GM11168 (cell line): ENCODE results near the gene TTLL11.
"Not testable (repeated sequence)": the region's sequence is repeated elsewhere in the genome, so short reads cannot be mapped to it uniquely, and the experiment has no call there.

Source experiments
- in situ Hi-C: fragments of 300-500 bp; cut with MboI; formaldehyde crosslinking; loops from one replicate; pipeline ENCODE4 v1.12.0; 2022; ENCODE audit warnings: low sequenced_read_pairs; ENCODE audit not compliant: unreplicated experiment

Gene TTLL11

DNA sequence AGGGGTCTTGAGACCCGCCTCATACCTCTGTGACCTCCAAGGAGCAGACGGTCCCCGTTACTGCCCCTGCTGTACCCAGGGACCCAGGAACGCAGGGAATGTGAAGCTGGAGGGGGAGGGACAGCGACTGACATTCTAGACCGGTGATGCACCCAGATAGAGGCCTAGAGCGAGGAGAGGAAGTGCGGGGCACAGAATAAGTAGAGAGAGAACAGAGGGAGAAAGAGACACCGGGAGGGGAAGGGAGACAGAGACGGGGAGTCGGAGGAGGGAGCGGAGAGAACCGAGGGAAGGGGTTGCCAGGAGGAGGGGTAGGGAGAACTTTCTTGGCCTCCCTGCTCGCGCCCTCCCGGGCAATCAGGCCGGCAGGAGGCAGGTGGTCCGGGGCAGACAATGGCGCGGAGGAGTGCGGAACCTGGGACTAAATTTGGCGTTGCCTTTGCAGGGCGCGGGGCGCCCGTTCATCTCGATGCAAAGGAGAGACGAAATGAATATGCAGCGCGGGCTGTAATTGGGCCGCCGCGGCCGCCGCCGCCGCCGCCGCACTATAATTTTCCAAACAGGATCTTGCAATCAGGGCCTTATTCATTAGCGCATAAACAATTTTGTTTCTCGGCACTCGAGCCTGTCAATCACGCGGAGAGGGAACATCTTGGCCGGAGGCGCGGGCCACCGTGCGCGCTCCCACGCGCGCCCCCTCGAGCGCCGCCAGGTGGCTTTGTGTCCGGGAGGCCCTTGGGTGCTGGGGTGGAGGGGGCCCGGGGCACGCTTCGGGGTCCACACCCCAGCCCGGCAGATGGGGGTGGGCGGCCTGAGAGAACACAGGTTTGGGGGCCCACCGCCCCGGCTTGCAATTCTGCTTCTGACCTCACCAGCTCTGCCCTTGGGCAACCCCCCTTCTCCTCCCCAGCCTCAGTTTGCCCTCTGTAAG lies 33.5 kb upstream of the TTLL11 start:
- in situ Hi-C loops, result loop anchor here (25.0 kb wide), 1 partner anchor 686 kb away; the partner anchor contains the start of gene OR1K1

DNA sequence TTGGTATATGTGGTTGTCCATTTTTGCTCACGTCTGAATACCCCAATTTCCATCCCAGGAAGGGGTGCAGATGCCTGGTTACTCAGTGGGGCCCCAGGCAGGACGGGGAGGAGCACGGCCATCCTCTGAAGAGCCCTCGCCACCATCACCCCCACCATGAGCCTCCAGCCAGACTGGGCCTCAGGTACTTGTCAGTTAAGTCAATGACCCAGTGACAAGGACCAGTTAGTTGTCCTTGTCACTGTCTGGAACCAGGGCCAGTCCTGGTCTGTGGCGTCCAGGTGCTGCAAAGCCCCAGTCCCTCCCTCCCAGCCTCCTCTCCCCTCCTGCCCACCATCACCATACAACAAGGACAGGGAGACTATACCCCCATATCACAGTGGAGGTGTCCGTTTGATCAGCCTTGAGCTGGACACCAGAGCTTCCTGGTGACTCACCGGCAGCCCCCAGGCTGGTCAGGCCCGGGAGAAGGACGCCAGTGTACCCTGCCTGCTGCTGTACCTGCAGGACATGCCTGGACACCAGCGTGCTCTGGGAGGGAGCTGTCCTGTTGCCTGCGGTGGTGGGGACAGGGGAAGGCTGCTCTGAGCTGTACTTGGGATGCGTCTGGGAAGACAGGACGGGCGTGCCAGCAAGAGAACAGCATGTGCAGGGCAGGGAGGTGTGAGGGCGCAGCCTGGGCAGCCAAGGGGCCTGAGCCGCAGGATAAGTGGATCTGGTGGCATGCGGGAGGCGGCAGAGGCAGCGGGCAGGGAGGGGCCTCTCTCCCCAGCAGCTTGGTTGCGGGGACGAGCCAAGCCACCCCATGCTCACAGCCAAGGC lies 32.6 kb upstream of the TTLL11 start:
- in situ Hi-C loops, result loop anchor here (25.0 kb wide), 1 partner anchor 687 kb away; the partner anchor contains the start of gene OR1K1

DNA sequence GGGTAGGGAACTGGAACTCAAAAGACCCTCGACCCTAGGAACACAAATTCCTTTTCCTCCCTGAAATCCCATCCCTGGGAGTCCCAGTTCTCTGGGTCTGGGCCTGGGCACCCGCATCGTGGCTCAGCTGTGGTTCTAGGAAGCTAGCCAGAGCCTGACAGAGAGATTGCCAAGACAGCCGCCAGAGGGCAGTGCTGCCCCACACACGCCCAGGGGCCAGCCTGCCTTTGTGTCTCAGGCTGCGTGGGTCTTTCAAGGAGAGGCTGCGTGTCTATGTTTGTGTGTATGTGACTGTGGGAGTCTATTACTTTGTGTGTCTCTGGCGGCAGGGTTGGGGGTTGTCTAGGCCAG lies 32.0 kb upstream of the TTLL11 start:
- in situ Hi-C loops, result loop anchor here (25.0 kb wide), 1 partner anchor 687 kb away; the partner anchor contains the start of gene OR1K1

DNA sequence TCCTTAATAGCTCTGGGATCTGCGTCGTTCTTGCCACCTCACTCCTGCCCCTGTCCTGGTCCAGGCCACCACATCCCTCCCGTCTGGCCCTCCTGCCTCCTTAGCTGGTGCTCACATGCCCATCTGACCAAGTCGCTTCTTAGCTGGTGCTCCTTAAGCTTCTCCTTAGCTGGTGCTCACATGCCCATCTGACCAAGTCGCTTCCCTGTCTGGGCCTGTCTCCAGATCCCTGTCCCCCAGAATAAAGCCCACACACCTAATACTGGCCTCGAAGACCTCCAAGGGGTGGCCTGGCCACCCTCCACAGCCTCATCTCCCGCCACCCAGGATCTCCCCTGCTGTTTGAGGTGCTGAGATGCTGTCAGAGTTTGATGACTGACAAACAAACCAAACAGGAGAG lies 31.4 kb upstream of the TTLL11 start:
- in situ Hi-C loops, result loop anchor here (5.0 kb wide), 1 partner anchor 228 kb away; no protein-coding TSS in a partner anchor

DNA sequence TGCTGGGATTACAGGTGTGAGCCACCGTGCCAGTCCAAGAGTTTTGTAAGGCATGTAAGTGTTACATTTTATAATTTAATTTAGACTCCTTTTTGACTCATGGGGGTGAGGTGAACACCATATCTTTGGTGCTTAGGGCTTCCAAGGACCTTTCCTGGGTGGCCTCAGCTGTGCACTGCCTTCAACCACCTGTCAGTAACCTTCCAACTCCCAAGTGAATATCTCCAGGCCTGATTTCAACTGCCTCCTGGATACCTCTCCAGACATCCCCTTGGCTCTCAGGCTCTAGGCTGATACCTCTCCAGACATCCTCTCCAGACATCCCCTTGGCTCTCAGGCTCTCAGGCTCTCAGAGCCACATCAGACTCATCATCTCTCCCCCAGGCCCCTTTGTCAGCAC lies 30.9 kb upstream of the TTLL11 start:
- in situ Hi-C loops, result loop anchor here (5.0 kb wide), 1 partner anchor 228 kb away; no protein-coding TSS in a partner anchor

DNA sequence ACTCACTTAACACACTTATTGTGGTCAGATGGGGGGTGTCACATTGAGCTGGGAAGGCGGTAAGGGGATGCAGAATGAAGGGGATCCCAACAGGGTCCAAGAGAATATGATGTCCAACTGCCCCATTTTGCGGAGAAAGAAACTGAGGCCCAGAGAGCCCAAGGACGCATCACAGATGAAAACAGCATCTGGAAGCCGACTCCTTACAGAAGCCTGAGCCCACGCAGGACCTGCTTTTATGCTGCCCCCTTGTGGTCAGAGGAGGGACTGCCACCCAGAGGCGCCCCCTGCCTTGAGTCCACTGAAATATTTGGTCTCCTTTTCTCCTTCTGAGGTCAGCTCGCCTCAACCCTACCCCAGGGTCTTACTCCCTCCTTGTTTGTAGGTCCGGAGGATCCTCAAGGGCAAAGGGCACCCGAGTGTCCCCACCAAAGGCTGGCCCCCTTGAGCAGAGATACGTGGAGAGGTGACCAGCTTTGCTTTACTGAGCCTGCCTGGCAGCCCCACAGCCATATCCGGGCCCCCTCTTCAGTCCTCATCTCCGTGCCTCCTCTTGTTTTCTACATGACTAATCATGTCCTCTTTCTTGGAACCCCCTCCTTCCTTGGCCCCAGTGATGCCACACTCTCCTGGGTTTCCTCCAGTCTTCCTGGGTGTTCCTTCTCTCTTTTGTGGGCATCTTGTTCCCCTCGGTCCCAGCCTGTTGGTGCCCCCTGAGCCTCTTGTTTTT lies 30.0 kb upstream of the TTLL11 start:
- in situ Hi-C loops, result loop anchor here (5.0 kb wide), 1 partner anchor 229 kb away; no protein-coding TSS in a partner anchor

DNA sequence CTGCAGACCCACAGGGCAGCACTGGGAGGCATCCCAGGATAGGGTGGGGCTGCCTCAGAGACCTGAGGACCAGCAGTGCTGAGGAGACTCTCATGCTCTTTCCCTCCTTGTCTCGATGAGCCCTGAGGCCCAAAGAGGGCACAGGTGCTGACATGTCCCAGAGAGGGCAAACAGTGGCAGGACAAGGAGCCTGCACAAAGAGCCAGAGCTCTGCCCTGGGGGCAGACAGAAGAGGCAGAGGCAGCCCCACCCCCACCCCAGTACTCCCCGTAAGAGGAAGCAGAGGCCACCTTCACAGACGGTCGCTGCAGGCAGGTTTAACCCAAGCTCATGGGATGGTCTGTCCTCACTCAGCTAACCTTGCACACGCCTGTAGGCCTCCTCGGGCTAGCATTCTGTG lies 29.4 kb upstream of the TTLL11 start:
- in situ Hi-C loops, result loop anchor here (5.0 kb wide), 1 partner anchor 230 kb away; no protein-coding TSS in a partner anchor

DNA sequence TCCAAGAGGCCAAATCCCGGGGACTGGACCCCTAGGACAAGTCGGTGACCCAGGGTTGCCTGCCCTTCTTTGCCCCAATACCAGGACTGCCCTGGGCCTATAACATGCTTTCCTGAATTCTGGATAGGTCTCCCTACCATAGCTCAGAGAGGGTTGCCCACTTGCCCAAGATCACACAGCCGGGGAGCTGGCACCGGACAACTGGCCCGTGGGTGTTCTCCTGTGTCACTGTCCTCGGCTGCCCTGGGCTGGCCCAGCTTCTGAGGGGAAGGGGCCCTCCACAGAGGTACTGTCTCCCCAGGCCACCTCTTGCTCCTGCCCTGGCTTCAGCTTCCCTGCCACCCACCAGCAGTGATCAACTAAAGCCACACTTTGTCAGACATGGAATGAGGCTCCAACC lies 28.8 kb upstream of the TTLL11 start:
- in situ Hi-C loops, result loop anchor here (5.0 kb wide), 1 partner anchor 230 kb away; no protein-coding TSS in a partner anchor

DNA sequence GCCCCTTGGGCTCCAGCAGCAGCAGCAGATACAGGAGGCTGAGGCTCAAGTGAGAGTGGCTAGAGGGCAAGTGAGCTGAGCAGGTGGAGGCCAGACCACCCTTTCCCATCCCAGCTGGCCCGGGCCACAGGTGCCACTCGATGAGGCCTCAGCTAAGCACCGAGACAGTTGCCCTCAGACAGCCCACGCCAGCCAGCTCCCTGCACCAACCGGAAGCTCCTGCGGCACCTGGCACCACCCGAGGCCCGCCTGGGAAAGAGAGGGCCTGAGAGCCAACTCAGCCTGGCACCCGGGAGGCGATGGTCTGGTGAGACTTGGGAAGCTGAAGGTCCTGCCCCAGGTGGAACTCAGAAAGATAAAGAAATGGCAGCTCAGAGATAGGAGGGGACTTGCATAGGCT lies 28.3 kb upstream of the TTLL11 start:
- in situ Hi-C loops, result loop anchor here (5.0 kb wide), 1 partner anchor 231 kb away; no protein-coding TSS in a partner anchor

DNA sequence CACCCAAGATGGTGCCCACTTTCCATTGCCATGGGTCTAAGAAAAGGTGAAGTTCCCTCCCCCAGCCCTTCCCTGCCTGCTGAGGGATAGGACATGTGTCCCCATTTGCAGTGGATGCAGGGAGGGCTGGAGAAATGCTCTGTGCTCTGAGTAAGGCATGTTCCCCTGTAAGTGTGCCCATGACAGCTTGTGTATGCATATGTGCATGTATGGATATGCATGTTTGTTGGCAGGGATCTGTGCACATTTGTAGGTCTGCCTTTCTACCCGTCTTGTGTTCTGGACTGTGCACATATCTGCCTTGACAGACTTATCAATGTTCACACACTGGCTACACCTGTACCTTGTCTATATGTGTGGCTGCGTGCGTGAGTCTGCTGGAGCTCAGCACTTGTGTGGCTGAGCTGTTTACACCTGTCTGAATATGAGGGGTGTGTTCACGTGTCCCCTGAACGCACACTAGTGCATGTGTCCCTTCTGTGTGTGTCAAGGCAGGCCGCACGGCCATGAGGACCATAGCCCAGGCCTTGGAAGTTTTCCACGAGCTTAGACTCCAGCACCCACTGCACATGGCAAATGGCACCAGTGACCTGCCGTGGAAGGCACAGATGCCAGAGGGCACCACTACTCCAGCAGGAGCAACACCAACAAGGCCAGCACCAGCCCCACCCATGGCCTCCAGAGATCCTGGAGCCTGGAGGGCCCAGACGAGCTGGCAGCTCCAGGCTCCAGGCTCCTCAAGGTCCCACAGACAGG lies 27.4 kb upstream of the TTLL11 start:
- in situ Hi-C loops, result loop anchor here (5.0 kb wide), 1 partner anchor 232 kb away; no protein-coding TSS in a partner anchor

DNA sequence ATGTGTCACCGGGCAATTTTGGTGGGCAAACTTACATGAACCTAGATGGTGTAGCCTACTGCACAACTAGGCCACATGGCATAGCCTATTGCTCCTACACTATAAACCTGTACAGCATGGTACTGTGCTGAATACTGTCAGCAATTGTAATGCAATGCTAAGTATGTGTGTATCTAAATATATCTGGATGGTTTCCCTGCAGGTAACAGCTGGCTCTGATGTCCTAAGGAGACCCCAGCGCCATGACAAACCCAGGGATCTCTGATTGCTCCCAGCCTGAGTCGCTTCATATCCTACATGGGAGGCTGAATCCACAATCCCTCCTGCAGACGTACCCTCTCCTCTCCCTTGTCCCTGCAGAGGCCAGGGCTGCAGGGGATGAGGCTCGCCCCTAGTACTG lies 26.6 kb upstream of the TTLL11 start:
- in situ Hi-C loops, result loop anchor here (5.0 kb wide), 1 partner anchor 233 kb away; no protein-coding TSS in a partner anchor

DNA sequence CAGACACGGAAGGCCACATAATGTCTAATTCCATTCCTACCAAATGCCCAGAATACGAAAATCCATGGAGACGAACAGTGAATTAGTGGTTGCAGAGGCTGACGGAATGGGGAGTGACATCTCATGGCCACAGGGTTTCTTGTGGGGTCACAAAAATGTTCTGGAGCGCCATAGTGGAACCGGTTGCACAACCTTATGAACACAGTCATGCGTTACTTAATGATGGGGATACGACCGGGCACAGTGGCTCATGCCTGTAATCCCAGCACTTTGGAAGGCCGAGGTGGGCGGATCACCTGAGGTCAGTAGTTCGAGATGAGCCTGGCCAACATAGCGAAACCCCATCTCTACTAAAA lies 26.0 kb upstream of the TTLL11 start:
- in situ Hi-C loops, result no loop called here

DNA sequence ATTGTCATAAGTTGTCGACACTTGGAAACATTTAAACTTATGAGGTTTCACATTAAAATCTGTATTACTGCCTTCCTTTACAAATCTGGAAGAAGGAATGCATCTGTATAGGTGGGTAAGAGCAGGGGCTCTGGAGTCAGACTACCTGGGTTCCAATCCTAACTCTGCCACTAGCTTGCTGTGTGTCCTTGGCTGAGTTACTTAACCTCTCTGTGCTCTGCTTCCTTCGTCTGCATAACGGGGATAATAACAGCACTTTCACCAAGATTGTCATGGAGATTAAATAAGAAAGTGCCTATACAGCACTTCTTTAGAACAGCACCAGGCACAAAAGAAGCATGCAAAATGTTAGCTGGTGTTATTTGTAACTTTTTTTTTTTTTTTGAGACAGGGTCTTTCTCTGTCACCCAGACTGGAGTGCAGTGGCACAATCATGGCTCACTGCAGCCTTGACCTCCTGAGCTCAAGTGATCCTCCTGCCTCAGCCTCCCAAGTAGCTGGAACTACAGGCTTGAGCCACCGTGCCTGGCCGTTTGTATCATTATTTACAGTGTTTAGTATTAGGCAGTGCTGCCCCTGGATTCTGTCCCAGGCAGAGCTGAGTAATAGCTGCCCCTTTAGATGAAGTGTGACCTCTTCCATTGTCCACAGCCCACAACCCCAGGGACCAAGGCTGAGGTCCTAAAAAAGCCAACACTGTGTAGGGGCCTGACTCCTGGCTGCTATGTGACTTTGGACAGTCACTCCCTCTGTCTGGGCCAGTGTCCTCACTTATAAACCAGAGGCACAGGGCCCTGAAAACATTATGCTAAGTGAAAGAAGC lies 25.4 kb upstream of the TTLL11 start:
- in situ Hi-C loops, result no loop called here

DNA sequence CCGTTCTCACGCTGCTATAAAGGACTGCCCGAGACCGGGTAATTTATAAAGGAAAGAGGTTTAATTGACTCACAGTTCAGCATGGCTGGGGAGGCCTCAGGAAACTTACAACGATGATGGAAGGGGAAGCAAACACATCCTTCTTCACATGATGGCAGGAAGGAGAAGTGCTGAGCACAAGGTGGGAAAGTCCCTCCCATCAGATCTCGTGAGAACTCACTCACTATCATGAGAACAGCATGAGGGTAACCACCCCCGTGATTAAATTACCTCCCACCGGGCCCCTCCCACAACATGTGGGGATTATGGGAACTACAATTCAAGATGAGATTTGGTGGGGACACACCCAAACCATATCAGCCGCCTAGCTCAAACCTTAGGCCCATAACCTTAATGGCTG lies 24.1 kb upstream of the TTLL11 start:
- in situ Hi-C loops, result not testable (repeated sequence)

DNA sequence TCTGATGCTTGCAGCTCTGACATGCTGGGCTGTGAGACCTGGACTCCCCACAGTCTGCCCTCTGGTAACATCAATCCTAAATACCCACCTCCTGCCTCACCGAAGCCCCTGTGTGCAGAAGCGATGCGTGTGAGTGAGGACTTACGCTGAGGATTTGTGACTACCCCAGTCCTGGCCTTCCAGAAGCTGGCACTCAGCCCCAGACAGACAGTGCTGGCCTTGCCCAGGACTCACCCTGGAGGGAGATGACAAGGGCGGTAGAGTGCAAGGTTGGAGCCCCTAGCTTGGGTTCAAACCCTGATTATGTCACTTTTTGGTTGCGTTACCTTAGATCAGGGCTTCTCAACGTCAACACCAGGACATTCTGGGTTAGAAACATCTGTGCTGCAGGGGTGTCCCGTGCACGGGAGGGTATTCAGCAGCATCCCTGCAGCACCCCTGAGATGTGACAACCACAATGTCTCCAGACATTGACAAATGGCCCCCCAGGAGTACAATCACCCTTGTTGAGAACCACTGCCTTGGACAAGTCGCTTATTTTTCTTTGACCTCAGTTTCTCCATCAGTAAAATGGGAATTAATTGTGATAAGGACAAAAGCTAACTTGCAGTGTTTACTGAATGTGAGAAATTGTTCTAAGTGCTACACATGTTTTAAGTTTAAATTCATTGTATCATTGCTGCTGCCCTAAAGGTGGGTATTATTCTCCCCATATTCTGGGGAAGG lies 23.5 kb upstream of the TTLL11 start:
- in situ Hi-C loops, result no loop called here

DNA sequence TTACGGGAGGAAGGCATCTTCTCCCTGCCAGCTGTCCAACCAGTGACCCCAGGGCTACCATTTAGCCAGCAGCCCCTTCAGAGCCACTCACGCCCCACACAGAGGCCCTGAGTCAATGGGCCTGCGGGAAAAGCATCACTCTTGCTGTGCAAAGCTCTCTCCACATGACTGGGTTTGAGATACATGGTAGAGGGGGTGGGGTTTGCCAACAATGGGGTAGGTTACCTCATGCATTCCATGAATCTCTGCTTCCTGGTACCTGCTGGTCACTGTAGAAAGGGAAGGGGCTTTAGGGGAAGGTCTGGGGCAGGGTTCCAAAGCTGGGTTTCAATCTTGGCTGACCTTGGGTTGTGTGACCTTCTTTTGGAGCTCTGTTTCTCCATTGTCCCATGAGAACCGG lies 22.9 kb upstream of the TTLL11 start:
- in situ Hi-C loops, result no loop called here

DNA sequence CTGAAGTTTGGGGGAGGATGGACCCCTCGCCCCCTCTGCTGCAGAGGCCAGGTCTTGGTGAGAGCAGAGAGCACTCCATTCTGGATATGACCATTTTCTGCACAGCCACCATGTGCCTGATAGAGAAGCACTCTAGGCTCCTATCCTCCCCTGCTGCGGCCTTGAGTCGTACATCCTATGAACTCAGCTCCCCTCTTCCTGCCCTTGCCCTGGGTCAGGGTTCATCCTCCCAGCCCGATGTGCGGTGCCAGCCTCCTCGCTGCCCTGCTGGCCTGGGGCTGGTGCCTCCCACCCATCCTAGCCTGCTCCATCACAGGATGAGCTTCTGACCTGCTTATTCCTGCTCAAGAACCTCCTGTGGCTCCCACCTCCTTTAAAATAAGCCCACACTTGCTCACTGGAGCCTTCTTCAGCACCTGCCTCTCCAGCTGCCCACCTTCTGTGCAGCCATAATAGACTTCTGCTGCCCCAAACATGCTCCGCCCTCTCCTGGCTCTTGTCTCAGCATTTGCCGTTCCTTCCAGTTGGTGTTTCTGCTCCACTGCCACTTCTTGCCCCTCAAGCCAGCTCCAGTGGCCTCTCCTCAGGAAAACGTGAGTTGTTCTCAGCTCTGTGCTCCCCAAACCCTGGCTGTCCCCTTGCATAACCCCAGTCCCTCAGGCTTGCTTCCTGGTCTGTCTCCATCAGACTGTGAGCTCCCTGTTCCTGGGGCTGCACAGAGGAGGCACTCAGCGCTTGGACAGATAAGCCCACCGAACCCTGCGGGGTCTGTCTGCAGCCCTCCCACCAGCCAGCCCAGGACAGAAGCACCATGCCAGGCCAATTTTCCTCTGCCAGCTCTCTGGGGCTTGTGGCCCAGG lies 22.3 kb upstream of the TTLL11 start:
- in situ Hi-C loops, result no loop called here
